Activated CD8-positive, alpha-beta T cell treated with anti-CD3 and anti-CD28 coated beads, Interleukin-2, amount 10 ng/mL, durations not matched to agents 7 days and 5 days (primary cell): ENCODE data around the gene DPPA3. TPM values are rescaled to one million over a fixed set of nuclear protein-coding genes. Genes with fewer than 3 reads are reported as not detected.
"Not testable (repeated sequence)": the region's sequence is repeated elsewhere in the genome, so short reads cannot be mapped to it uniquely, and the experiment has no call there.

Source experiments
- ATAC-seq: fragments of 150-1000 bp; cut with Tn5 transposase; one replicate; pipeline ENCODE4 v1.10.0; 2021; ENCODE audit warnings: moderate library complexity
- CTCF ChIA-PET: fragments of 350-600 bp; sonication (Branson Sonifier 250); formaldehyde crosslinking; loops from one replicate; lab custom pipeline; 2021; ENCODE audit warnings: antibody characterized with exemption; lab: Charles Lee
- POLR2A ChIA-PET: fragments of 350-600 bp; sonication (Branson Sonifier 250); formaldehyde crosslinking; loops from one replicate; lab custom pipeline; 2021; ENCODE audit warnings: antibody characterized with exemption; lab: Charles Lee
- DNase-seq: peaks from one replicate; pipeline ENCODE4 v3.0.0-alpha.2; 2020
- H3K27ac Mint-ChIP-seq: one replicate; pipeline ENCODE4 v1.8.0; 2021; ENCODE audit warnings: mild to moderate bottlenecking, mixed read lengths
- H3K27me3 Mint-ChIP-seq: one replicate; pipeline ENCODE4 v1.8.0; 2021; ENCODE audit warnings: low read depth, mixed read lengths
- H3K36me3 Mint-ChIP-seq: one replicate; pipeline ENCODE4 v1.8.0; 2021; ENCODE audit warnings: low read depth, mixed read lengths
- H3K4me1 Mint-ChIP-seq: one replicate; pipeline ENCODE4 v1.8.0; 2021; ENCODE audit warnings: low read depth, mixed read lengths
- H3K4me3 Mint-ChIP-seq: one replicate; pipeline ENCODE4 v1.8.0; 2021; ENCODE audit warnings: mild to moderate bottlenecking, mixed read lengths
- H3K9me3 Mint-ChIP-seq: one replicate; pipeline ENCODE4 v1.8.0; 2022; ENCODE audit warnings: mixed read lengths; ENCODE audit not compliant: insufficient read depth
- total RNA-seq, 2 experiments: library from RNA; stranded (reverse); gene quantifications; one replicate each; pipeline ENCODE4 v1.2.3, GENCODE V29; 2021

The DPPA3 gene
- total RNA-seq, 2 experiments from 2014 or later = not detected

DNA sequence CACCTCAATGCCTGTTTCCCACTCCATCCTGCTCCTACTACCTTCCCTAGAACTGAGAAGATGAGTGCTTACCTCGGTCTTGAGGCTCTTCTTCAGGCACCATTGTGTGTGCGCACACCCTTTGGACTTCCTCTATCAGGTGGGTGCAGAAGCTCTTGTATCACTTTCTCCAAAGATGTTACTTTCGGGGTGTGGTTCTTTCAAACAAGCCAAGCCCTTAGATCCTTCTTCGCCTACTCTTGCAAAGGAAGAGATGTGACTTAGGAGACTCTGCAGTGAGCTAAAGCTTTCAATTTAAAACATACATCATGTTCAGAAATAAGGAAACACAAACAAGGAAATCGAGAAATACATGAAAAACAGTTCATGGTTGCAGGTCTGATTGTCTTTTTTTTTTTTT is 36.0 kb downstream of the DPPA3 start, which contains the start of gene CLEC4C:
Gene CLEC4C (minus strand): TSS at position 130 of the 400 bp plus-strand sequence. CDS start 27 bp downstream, at position 103.
- Mint-ChIP-seq H3K4me1 (no peaks in the 10 kb centered on the region), H3K4me3 (no peak within 1 kb of the TSS), H3K36me3 (no peaks in the 10 kb centered on the region), H3K9me3 (peaks cover 8% of the 10 kb centered on the region), H3K27ac (no peak within 1 kb of the TSS), H3K27me3 (peaks cover 2% of the 10 kb centered on the region)
- CTCF ChIA-PET = no interaction called here
- DNase-seq (no peak), ATAC-seq (no peak)
- POLR2A ChIA-PET = no interaction called here

DNA sequence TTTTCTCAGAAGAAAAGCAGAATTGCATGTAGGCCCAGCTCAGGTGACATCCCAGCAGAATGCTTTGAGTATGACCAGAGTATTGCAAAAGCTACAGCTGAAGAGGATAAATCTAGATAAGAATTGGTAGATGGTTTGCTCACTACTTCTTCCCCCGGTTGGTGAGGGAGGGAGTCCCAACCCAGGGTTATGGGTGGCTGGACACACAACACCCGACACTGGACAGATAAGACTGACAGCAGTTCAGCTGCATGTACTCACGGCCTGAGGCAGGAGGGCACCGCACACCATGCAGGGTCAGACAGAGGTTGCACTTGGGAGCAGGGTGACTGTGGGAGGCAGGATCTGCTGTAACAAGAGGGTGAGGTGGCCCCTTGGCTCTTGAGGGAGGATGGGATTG is 37.6 kb downstream of the DPPA3 start:
- ChIA-PET CTCF (no interaction called here), POLR2A (no interaction called here)
- ATAC-seq (no peak), DNase-seq (no peak)
- H3K9me3 Mint-ChIP-seq = peaks cover 8% of the 10 kb centered on the region
- H3K36me3 Mint-ChIP-seq = no peaks in the 10 kb centered on the region
- no peak overlapping the region for H3K4me3 Mint-ChIP-seq
- H3K4me1 Mint-ChIP-seq = peaks cover 3% of the 10 kb centered on the region
- H3K27ac Mint-ChIP-seq = no peak overlapping the region
- peaks cover 2% of the 10 kb centered on the region for H3K27me3 Mint-ChIP-seq

DNA sequence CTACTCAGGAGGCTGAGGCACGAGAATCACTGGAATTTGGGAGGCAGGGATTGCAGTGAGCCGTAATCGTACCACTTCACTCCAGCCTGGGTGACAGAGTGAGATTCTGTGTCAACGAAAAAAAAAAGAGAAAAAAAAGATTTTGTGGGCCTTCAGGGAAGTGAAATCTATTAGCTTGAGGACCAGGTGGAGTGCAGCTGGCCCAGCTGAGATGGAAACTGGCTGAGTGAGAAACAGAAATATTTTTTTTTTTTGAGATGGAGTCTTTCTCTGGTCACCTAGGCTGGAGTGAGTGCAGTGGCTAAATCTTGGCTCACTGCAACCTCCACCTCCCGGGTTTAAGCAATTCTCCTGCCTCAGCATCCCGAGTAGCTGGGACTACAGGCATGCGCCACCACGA is 38.2 kb downstream of the DPPA3 start:
- Mint-ChIP-seq H3K9me3 (peaks cover 5% of the 10 kb centered on the region), H3K4me1 (peaks cover 3% of the 10 kb centered on the region), H3K27me3 (peaks cover 2% of the 10 kb centered on the region), H3K4me3 (no peak overlapping the region), H3K36me3 (no peaks in the 10 kb centered on the region), H3K27ac (no peak overlapping the region)
- CTCF ChIA-PET = no interaction called here
- DNase-seq (no peak), ATAC-seq (no peak)
- POLR2A ChIA-PET = no interaction called here

GRCh38 chr12:7750350-7750749 is 39.1 kb downstream of the DPPA3 start:
- Mint-ChIP-seq H3K27ac (no peak overlapping the region), H3K27me3 (peaks cover 2% of the 10 kb centered on the region)
- no peak for ATAC-seq

DNA sequence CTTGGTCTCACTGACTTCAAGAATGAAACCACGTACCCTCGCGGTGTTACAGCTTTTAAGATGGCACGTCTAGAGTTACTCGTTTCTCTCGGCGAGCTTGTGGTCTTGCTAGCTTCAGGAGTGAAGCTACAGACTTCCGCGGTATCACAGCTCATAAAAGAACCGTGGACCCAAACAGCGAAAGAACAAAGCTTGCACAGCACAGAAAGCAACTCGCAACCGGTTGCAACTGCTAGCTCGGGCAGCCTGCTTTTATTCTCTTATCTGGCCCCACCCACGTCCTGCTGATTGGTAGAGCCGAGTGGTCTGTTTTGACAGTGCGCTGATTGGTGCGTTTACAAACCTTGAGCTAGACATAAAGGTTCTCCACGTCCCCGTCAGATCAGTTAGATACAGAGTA is 40.2 kb downstream of the DPPA3 start:
- Mint-ChIP-seq H3K9me3 (no peaks in the 10 kb centered on the region), H3K36me3 (no peaks in the 10 kb centered on the region), H3K4me1 (peaks cover 9% of the 10 kb centered on the region), H3K27me3 (peaks cover 2% of the 10 kb centered on the region), H3K4me3 (no peak overlapping the region), H3K27ac (no peak overlapping the region)
- CTCF ChIA-PET = interaction anchor here (1.1 kb wide), 1 partner anchor 792 kb away, joined by 3 read pairs; no protein-coding TSS in a partner anchor
- ATAC-seq (no peak), DNase-seq (no peak)
- POLR2A ChIA-PET = no interaction called here

More at GRCh38 chr12:7750350-7750749, 39.1 kb downstream of the DPPA3 start:
- H3K4me1 Mint-ChIP-seq = peaks cover 3% of the 10 kb centered on the region
- ChIA-PET CTCF (no interaction called here), POLR2A (no interaction called here)
- no peaks in the 10 kb centered on the region for H3K9me3 Mint-ChIP-seq
- no peak for DNase-seq
- no peak overlapping the region for H3K4me3 Mint-ChIP-seq
- no peaks in the 10 kb centered on the region for H3K36me3 Mint-ChIP-seq

DNA sequence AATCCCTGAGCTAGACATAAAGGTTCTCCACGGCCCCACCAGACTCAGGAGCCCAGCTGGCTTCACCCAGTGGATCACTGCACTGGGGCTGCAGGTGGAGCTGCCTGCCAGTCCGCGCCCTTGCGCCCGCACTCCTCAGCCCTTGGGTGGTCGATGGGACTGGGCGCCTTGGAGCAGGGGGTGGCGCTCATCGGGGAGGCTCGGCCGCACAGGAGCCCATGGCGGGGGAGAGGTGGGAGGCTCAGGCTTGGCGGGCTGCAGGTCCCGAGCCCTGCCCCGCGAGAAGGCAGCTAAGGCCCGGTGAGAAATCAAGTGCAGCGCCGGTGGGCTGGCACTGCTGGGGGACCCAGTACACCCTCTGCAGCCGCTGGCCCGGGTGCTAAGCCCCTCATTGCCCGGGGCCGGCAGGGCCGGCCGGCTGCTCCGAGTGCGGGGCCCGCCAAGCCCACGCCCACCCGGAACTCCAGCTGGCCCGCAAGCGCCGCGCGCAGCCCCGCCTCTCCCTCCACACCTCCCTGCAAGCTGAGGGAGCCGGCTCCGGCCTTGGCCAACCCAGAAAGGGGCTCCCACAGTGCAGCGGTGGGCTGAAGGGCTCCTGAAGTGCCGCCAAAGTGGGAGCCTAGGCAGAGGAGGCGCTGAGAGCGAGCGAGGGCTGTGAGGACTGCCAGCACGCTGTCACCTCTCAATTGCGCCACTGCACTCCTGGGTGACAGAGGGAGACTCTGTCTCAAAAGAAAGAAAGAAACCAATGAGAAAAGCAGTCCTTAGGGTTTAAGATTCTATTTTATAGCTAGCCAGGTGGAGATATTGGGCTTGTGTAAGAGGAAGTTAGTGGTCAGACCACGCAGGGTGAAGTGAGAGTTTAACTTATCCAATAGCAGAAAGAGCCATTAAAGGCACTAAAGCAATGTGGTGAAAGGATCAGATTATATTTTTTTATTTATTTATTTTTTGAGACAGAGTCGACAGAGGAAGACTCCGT is 41.0 kb downstream of the DPPA3 start:
- H3K9me3 Mint-ChIP-seq, POLR2A ChIA-PET, H3K4me3 Mint-ChIP-seq, H3K36me3 Mint-ChIP-seq, H3K27ac Mint-ChIP-seq, ATAC-seq, H3K4me1 Mint-ChIP-seq, H3K27me3 Mint-ChIP-seq: not testable (repeated sequence)
- CTCF ChIA-PET = interaction anchor here (1.1 kb wide), 1 partner anchor 791 kb away, joined by 3 read pairs; no protein-coding TSS in a partner anchor
- peak; percentile 24 for DNase-seq

GRCh38 chr12:7755668-7756067 is 44.4 kb downstream of the DPPA3 start:
- H3K9me3 Mint-ChIP-seq, H3K27me3 Mint-ChIP-seq, ATAC-seq, CTCF ChIA-PET, H3K4me1 Mint-ChIP-seq, POLR2A ChIA-PET, H3K36me3 Mint-ChIP-seq, H3K27ac Mint-ChIP-seq: not testable (repeated sequence)
- peak overlapping the region; percentile 31 for H3K4me3 Mint-ChIP-seq
- peak; percentile 45 for DNase-seq

GRCh38 chr12:7756993-7757392 is 45.8 kb downstream of the DPPA3 start:
- no peaks in the 10 kb centered on the region for H3K9me3 Mint-ChIP-seq
- POLR2A ChIA-PET = no interaction called here
- DNase-seq (no peak), ATAC-seq (no peak)
- H3K4me1 Mint-ChIP-seq = peaks cover 9% of the 10 kb centered on the region
- H3K36me3 Mint-ChIP-seq = no peaks in the 10 kb centered on the region
- H3K4me3 Mint-ChIP-seq = no peak overlapping the region
- peaks cover 3% of the 10 kb centered on the region for H3K27me3 Mint-ChIP-seq
- CTCF ChIA-PET = no interaction called here
- H3K27ac Mint-ChIP-seq = no peak overlapping the region

GRCh38 chr12:7758766-7759140 is 47.5 kb downstream of the DPPA3 start:
- CTCF ChIA-PET = no interaction called here
- Mint-ChIP-seq H3K4me1 (peaks cover 5% of the 10 kb centered on the region), H3K9me3 (no peaks in the 10 kb centered on the region), H3K4me3 (no peak overlapping the region), H3K36me3 (no peaks in the 10 kb centered on the region), H3K27ac (no peak overlapping the region), H3K27me3 (peaks cover 3% of the 10 kb centered on the region)
- DNase-seq = no peak
- POLR2A ChIA-PET = no interaction called here
- no peak for ATAC-seq

Other genes starting within 250 kb of the DPPA3 start
- not detected for gene CD163, start 207.7 kb upstream of the DPPA3 start, total RNA-seq
- gene APOBEC1, start 45.5 kb upstream of the DPPA3 start, total RNA-seq = not detected
- gene GDF3, start 15.7 kb upstream of the DPPA3 start, total RNA-seq = not detected
- gene CLEC4C, start 35.9 kb downstream of the DPPA3 start, total RNA-seq = not detected
- gene NANOGNB, start 53.8 kb downstream of the DPPA3 start, total RNA-seq = not detected
- gene NANOG, start 78.0 kb downstream of the DPPA3 start, total RNA-seq = not detected
- under 1 TPM; 0.13 to 0.18 TPM for gene SLC2A14, start 161.5 kb downstream of the DPPA3 start, total RNA-seq
- 100 to 1,000 TPM; 255 to 266 TPM for gene SLC2A3, start 224.8 kb downstream of the DPPA3 start, total RNA-seq